ENCODE measurements around the gene ASPA. TPM values are rescaled to one million over a fixed set of nuclear protein-coding genes. Genes with fewer than 3 reads are reported as not detected.
"Not testable (repeated sequence)": the region's sequence is repeated elsewhere in the genome, so short reads cannot be mapped to it uniquely, and the experiment has no call there.

ASPA gene
- 2.8 TPM for total RNA-seq
- long read RNA-seq, result 0 reads

DNA sequence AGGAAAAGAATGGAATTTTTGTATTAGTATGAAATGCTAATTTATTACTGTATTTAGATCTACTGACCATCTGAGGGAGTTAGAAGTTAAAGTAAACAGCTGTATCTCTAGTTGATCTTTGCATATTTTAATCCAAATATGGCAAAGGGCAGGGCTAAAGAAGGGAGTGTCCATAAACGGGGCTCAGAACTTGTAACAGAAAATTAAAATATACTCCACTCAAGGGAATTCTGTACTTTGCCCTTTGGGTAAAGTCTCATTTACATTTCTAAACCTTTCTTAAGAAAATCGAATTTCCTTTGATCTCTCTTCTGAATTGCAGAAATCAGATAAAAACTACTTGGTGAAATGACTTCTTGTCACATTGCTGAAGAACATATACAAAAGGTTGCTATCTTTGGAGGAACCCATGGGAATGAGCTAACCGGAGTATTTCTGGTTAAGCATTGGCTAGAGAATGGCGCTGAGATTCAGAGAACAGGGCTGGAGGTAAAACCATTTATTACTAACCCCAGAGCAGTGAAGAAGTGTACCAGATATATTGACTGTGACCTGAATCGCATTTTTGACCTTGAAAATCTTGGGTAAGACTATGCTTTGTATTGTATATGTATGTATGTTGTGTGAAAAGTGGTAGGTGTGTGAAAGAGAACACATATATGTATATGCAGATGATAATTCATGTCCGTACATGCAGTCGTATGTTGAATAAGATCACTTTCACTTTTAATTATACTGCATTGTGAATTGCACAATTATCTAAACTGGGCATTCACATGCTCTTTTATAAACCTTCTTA lies at the start of gene ASPA:
ASPA (plus strand) TSS at position 186 of the 799 bp plus-strand sequence; CDS start at position 349, 163 bp downstream.
- no peak for DNase-seq
- Histone ChIP-seq H3K36me3 (no peaks in the 10 kb centered on the region), H3K9me3 (replicated peaks) (no peaks in the 10 kb centered on the region), H3K27me3 (ENCODE audit: low read depth) (no peaks in the 10 kb centered on the region), H3K27ac (replicated peaks) (peak within 1 kb of the TSS; percentile 57), H3K4me3 (peak within 1 kb of the TSS; percentile 58), H3K4me1 (peaks cover 21% of the 10 kb centered on the region)
- intact Hi-C loops (cut with micrococcal nuclease), result no loop called here
- TF ChIP-seq, protein P1, sequence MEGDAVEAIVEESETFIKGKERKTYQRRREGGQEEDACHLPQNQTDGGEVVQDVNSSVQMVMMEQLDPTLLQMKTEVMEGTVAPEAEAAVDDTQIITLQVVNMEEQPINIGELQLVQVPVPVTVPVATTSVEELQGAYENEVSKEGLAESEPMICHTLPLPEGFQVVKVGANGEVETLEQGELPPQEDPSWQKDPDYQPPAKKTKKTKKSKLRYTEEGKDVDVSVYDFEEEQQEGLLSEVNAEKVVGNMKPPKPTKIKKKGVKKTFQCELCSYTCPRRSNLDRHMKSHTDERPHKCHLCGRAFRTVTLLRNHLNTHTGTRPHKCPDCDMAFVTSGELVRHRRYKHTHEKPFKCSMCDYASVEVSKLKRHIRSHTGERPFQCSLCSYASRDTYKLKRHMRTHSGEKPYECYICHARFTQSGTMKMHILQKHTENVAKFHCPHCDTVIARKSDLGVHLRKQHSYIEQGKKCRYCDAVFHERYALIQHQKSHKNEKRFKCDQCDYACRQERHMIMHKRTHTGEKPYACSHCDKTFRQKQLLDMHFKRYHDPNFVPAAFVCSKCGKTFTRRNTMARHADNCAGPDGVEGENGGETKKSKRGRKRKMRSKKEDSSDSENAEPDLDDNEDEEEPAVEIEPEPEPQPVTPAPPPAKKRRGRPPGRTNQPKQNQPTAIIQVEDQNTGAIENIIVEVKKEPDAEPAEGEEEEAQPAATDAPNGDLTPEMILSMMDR (IDR thresholded peaks at IDR 0.05; ENCODE audit: borderline replicate concordance), result no peak

DNA sequence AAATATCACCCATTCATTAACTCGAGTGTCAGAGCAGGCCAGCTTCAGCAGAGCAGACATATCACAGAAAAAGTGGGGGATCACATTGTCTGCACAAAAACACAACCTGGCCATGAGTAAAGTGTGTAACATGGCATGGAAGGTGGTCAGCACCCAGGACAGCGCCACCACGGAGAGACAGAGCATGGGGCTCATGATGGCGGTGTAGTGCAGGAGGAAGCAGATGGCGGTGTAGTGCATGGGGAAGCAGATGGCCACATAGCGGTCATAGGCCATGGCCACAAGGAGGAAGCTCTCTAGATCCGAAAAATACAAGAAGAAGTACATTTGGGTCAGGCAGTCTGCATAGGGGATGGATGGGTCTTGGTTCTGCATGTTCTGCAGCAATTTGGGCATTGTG lies 42.6 kb upstream of the ASPA start:
- H3K9me3 ChIP-seq (replicated peaks), result peaks cover 18% of the 10 kb centered on the region
- H3K4me1 ChIP-seq; H3K27ac ChIP-seq (replicated peaks); H3K27me3 ChIP-seq (ENCODE audit: low read depth); intact Hi-C loops (cut with micrococcal nuclease); DNase-seq; H3K36me3 ChIP-seq; H3K4me3 ChIP-seq: not testable (repeated sequence)

DNA sequence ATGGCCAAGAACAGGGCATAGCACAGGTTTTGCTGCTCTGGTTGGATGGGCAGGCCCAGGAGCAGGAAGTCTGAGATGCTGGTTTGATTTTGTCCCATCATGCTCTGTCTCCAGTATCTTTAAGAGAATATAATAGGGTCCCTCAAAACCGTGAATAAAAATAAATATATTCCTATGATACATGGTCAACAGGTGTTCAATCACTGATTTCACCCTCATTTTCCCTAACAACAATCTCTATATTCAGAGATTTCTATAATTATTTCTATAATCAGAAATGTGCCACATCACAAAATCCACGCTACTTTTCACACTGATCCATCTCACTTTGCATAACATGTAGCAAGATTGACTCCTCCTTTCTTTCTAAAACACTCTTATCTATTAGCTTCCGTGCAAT lies 42.1 kb upstream of the ASPA start, which contains the start of gene OR1E2:
OR1E2 (minus strand) TSS at position 101 of the 400 bp plus-strand sequence; CDS start at position 101, 0 bp downstream.
- H3K4me3 ChIP-seq, result no peak within 1 kb of the TSS
- H3K4me1 ChIP-seq, result no peaks in the 10 kb centered on the region
- peaks cover 18% of the 10 kb centered on the region for H3K9me3 ChIP-seq (replicated peaks)
- no peak within 1 kb of the TSS for H3K27ac ChIP-seq (replicated peaks)
- intact Hi-C loops (cut with micrococcal nuclease), result no loop called here
- H3K36me3 ChIP-seq, result no peaks in the 10 kb centered on the region
- no peak for DNase-seq
- TF ChIP-seq, protein P1 (IDR thresholded peaks at IDR 0.05; ENCODE audit: borderline replicate concordance), result no peak
- H3K27me3 ChIP-seq (ENCODE audit: low read depth), result peaks cover 4% of the 10 kb centered on the region

DNA sequence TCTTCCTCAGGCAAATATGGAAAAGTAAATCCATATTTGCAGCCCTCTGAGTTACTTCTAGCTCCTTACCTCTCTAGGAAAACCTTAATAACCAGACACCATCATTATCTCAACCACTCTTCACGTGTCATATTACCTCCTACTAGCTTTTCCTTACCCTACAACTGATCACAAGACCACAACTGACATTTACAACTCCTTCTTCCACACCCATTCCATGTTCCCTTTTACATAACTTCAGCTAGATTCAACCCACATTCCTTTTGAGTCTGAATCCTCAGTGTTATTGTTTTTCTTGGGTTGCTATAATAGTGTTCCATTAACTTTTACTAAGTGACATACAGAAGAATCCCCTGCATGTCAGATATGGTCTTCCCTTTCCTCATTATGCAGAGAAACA lies 37.4 kb upstream of the ASPA start:
- H3K4me1 ChIP-seq, result no peaks in the 10 kb centered on the region
- TF ChIP-seq, protein P1 (IDR thresholded peaks at IDR 0.05; ENCODE audit: borderline replicate concordance), result no peak
- H3K36me3 ChIP-seq, result no peaks in the 10 kb centered on the region
- no peak overlapping the region for H3K27ac ChIP-seq (replicated peaks)
- H3K9me3 ChIP-seq (replicated peaks), result no peaks in the 10 kb centered on the region
- peaks cover 8% of the 10 kb centered on the region for H3K27me3 ChIP-seq (ENCODE audit: low read depth)
- intact Hi-C loops (cut with micrococcal nuclease), result no loop called here
- DNase-seq, result no peak
- H3K4me3 ChIP-seq, result no peak overlapping the region

DNA sequence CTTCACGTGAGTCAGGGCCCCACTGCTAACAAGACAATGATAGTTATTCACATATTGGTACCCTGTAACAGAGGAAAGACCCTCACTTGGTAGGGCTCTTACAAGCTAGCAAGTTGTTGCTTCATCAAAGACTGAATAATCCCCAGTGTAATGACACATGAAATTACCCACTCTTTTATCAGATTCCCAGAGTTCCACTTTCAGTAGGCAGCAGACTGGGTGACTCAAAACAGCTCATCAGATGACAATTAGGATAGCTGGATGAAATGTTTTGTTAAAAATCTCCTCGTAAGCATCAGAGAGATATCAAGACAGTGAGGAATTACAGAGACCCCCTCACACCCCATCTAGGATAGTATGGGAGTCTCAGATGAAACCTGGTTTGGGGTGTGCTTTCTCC lies 35.3 kb upstream of the ASPA start:
- Histone ChIP-seq H3K27me3 (ENCODE audit: low read depth) (peaks cover 8% of the 10 kb centered on the region), H3K9me3 (replicated peaks) (no peaks in the 10 kb centered on the region), H3K36me3 (no peaks in the 10 kb centered on the region), H3K4me3 (no peak overlapping the region), H3K4me1 (no peaks in the 10 kb centered on the region), H3K27ac (replicated peaks) (no peak overlapping the region)
- DNase-seq, result no peak
- TF ChIP-seq, protein P1 (IDR thresholded peaks at IDR 0.05; ENCODE audit: borderline replicate concordance), result no peak
- intact Hi-C loops (cut with micrococcal nuclease), result no loop called here

DNA sequence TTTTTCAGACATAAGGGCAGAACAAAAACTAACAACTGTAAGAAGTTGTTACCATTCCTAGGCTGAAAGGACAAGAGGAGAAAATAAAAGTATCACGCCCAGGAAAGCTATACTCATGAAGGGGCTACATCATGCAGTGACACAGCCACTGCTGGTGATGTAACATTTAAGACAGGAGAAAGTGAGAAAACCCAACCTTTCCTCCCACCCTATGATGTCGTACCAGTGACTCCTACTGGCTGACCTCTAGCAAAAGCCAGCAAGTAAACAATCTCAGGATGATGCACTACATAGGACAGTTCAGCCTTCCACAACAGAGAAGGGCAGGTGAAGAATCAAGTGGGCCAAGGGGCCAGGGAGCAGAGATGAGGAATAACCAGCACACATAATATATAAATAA lies 28.2 kb upstream of the ASPA start:
- Histone ChIP-seq H3K36me3 (no peaks in the 10 kb centered on the region), H3K9me3 (replicated peaks) (no peaks in the 10 kb centered on the region), H3K4me3 (no peak overlapping the region), H3K27me3 (ENCODE audit: low read depth) (no peaks in the 10 kb centered on the region), H3K4me1 (no peaks in the 10 kb centered on the region), H3K27ac (replicated peaks) (no peak overlapping the region)
- TF ChIP-seq, protein P1 (IDR thresholded peaks at IDR 0.05; ENCODE audit: borderline replicate concordance), result no peak
- no peak for DNase-seq
- intact Hi-C loops (cut with micrococcal nuclease), result no loop called here

All from left ventricle myocardium inferior (tissue), 1 donor.